Kidney tubule cell (primary cell): ENCODE measurements around the gene ANKIB1.

Experiments
- DNase-seq: peaks from one replicate; pipeline ENCODE4 v3.0.0-alpha.2; 2018; ENCODE audit warnings: low spot score

ANKIB1 gene

DNA sequence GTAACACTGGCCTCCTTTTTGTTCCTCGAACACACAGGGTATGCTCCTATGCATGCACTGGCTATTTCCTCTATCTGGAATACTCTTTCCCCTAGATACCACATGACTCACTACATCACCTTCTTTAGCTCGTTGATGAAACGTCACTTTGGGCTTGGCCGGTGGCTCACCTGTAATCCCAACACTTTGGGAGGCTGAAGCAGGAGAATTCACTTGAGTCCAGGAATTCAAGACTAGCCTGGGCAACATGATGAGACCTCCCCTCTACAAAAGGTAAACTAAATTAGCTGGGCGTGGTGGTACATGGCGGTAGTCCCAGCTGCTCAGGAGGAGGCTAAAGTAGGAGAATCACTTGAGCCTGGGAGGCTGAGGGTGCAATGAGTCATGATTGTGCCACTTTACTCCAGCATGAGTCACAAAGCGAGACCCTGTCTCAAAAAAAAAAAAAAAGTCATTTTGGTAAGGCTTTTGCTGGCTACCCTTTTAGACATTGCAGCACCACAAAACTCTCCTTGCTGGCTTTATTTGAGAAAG lies 14.5 kb downstream of the ANKIB1 start:
- DNase-seq = peak; percentile 65

DNA sequence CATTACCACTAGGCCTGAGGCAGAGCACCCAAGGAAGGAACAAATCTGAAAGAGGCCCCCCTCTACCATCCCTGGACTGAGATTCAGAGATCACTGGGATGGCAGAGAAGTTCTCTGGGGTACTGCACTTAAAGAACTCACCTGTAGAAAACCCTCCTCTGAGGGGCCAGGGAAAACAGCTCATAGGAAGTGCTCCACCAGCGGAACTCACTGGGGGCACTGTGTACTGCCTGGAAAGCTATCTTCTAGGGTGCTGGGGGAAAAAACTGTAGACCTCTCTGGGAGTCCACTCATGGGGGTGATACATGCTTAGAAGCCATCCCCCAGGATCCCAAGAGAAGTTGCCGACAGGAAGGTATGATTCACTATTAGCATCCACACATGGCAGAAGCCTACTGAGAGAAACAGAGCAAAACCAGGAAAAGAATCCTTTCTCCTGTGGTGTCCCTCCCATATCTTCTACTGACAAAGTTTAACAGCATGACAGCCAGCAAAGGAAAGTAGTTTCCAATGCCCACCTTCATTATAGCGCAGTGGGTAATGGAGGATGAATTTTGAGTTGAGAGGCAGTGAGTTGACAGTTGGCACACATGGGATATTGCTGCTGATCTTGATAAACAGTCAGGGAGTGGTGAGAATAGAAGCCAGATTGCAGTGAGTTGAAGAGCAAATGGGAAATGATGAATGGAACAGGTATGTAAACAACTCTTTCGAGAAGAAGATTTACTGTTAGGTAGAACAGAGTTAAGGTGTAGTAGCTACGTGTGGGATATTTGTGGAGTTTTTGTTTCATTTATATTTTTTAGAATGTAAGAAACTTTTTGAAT lies 20.9 kb downstream of the ANKIB1 start:
- no peak for DNase-seq

DNA sequence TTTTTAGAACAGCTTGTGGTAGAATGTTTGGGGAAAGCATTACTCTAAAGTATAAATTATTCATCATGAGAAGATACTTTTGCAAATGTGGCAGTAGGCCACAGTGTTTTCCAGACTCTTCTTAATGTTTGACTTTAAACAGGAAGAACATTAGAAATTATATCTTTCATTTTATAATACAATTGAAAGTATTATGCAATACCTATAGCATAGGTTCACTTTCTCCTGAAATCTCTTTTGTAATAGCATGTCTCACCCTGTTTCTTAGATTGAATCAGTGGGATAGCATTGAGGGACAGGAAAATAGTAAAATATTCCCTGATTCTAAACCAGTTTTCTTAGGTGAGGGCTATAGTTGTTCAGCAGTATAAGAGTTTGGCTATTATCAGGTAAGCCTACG lies 23.1 kb downstream of the ANKIB1 start:
- DNase-seq = no peak

DNA sequence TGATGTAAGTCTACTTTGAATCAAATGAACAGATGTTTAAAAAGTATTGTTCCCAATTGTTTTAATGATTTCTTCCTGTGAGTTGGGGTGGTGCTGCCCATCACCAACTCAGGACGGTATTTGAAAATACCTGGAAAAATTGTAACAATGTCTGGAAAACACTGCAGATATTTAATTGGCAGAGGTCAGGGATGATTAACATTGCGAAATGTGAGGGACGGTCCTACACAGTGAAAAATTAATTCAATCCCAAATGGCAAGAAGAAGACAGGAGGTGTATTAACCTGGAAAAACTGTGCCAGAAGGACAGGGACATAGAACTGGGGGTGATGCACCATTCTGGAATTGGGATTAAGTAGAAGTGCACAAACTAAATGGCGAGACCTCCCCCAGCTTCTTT lies 29.6 kb downstream of the ANKIB1 start:
- DNase-seq = no peak

DNA sequence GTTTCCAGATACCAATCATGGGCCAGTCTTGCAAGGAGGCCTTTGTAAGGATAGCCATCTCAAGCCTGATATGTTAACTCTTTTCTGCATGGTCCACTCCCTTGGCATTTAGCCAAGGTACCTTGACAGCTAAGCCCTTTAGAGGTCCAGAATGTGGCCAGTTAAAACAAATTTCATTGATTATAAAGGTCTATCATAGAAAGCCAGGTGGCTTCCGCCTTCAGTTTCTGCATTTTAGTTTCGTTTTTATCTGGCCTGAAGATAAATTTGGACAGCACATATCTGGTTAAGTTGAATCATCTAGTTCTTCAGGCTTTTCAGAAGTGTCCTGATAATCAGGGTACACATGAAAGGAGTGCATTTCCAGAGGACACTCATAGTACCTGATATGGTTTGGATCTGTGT lies 30.7 kb downstream of the ANKIB1 start:
- DNase-seq = no peak

DNA sequence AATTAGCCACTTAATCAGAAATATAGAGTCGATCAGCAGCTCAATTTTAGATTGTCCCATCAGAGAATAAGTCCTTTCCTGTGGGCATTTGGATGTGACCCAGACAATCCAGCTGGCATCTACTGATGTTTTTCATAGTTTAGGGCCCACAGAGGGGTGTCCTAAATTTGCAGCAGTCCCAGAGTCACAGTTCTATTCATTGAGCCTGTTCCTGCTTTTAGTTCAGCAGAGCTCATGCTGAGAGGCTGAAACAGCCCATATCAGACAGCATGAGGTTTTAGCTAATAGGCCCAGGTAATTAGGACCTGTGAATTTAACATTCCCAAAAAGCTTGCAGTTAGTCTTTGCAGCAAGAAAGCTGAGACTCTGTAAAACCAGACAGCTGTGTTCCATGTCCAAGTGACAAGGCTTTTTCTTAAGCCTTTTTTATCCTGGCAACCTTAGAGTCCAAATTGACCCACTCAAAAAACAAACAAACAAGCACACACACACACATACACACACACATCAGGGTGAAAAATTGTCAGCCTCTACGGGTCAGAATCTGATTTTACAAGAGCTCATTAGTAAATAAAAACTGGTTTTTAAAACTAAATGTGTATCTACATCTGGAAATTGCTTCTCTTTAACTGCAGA lies 33.7 kb downstream of the ANKIB1 start:
- DNase-seq = no peak

DNA sequence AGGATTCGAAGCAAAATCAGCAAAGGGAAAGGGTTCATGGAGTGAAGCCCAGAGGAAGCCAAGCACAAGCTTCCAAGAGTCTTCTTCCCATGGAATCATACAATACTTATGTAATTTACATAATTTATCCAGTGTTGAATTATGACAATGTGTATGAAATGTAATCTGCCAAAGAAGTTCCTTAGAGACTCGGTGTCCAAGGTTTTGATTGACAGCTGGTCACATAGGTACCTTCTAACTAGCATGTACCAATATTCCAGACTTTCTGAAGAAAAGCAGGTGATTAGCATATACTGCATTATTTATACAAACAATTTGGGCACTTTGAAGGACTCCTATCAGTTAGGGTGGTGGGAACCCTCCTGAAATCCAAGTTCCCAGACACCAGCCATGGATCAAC lies 35.3 kb downstream of the ANKIB1 start:
- no peak for DNase-seq

DNA sequence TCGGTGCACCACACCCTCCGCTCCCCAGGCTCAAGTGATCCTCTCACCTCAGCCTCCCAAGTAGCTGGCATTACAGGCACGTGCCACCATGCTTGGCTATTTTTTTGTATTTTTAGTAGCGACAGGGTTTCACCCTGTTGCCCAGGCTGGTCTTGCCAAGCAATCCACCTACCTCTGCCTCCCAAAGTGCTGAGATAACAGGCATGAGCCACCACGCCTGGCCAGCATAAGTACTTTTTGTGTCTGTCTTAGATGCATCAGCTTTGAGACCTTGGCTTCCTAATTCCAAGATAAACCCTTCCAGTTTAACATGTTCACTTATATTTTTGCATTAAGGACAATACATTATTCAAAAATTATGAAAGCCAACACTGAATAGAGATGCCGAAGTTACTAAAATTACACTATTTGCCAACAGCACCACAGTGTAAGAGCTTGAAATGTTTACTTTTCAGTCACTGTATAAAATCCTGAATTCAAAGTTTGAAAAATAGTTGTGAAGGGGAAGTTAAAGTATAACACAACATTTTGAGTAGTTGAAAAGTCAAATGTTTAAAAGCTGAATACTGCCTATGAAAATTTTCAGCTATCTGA lies 36.5 kb downstream of the ANKIB1 start:
- no peak for DNase-seq

DNA sequence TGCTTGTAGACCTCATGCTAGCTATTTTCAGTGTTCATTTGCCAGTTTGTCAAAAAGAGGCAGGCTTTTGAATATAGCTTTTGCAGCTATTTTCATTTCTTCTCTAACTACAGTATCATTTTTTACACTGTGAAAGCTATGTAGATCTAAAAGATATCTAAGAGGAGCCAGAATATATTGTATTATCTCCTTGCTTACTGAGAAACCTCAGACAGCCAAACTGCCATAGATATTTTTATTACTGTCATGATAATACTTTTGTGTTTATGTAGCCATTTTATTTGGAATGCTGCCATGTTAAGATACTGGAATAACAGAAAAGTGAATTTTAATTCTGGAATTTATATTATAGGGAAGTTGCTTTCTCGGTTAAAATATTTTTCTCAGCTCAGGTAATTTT lies 37.2 kb downstream of the ANKIB1 start:
- no peak for DNase-seq

DNA sequence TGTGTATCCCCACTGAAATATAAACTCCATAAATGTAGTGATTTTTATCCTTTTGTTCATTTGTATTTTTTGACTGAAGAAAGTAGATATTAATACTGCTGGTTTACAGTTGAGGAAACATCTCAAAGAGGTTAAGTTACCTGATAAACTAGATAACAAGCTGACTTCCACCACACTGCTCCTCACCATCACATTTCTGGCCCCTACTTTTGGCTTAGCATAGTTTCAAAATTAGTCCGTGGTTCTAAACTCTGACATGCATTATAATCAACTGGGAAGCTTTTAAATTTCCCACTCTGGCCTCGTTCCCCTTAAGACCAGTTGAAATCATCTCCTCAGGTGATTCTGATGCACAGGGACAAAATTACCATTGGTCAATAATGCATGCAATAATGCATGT lies 43.5 kb downstream of the ANKIB1 start:
- DNase-seq = no peak

DNA sequence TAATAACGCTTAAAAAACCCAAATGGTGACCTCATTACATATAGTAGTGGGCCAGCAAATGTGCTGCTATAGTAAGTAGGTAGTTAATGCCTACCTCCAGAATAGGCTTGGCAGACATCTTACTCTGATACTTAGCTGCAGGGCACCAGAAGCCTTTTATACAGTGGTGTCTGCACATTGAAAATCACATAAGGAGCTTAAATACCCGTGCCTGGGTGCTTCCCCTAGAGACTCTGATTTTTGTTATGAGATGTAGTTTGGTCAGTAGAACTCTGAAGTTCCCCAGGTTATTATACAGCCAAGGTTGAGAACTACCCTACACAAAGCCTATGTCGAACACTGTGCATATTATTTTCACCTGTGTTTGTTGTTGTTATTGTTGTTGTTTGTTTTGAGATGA lies 47.2 kb downstream of the ANKIB1 start:
- no peak for DNase-seq

DNA sequence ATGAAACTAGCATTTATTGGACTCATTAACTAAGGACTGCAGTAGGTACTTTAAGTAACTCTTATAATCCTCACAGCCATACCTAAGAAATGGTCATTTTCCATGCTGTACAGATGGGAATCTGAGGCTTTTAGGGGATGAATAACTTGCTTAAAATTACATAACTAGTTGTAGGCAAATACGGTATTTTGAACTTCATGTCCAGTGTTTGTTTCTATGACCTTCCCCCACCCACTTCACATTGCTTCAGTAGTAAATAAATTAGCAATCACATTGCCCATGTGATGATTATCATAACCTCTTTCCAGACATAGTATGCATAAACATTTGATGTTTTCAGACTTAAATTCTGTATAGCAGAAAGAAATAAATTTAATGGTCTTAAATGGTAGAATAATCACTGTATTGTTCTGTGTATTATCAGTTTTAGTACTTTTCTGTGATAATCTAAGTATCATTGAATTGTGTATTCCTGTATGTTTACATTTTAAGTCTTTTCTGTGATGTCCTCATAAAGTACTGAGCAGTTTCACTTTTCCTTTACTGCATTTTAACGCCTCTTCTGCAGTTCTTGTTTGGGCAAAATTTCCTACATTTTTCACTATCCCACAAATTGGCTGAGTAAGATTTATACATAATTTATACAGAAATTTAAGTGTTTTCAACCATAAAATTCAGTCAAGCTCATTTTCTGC lies 48.3 kb downstream of the ANKIB1 start:
- DNase-seq = no peak

DNA sequence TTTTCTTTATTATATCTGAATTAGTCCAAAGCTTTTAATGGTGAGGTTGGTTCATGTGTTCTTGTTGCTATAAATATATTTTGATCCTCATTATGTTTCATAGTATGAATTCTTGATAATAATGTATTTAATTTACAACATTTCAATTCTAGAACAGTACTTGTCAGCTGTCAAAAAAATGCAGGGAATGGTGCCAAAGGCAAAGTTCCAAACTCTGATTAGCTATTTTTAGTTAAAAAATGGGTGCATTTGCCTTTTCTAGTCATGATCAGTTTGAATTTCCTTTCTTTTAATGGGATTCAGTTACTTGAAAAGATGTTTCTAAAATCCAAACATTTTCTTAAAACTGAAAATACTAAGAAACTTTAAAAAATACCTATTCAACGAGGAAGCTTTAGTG lies 49.6 kb downstream of the ANKIB1 start:
- no peak for DNase-seq

DNA sequence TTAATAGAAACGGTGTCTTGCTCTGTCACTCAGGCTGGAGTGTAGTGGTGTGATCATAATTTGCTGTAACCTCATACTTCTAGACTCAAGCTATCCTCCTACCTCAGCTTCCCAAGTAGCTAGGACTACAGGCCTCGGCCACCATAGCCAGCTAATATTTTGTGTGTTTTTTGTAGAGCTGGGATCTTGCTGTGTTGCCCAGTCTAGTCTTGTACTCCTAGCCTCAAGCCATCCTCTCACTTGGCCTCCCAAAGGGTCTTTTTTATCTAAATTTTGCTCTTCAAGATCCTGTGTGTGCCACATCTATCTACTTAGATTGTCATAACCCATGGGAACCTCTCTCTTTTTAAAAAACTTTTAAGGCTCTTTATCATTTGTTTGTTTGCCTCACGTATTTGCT lies 50.5 kb downstream of the ANKIB1 start:
- no peak for DNase-seq

DNA sequence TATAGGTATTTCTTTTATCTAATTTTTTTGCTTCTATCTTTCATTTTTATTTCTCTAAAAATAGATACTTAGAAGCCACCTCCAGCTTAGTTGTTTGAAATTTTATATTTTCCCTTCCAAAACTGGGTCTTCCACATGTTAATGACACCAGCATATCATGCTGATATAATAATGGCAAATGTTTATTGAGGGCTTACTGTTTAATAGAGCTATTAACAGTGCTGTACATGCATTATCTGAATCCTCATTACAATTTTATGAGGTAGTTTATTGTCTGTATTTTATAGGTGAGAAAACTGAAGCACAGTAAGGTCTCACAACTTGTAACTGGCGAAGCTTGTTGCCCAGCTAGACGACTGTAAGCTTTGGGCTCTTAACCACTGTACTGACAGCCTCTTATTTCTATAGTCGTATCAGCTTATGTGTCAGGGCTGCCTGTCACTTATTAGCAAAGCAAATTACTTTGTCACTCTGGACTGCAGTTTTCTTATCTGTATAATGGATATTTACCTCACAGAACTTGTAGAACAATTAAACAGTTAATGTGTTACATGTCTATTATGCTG lies 51.2 kb downstream of the ANKIB1 start:
- no peak for DNase-seq

DNA sequence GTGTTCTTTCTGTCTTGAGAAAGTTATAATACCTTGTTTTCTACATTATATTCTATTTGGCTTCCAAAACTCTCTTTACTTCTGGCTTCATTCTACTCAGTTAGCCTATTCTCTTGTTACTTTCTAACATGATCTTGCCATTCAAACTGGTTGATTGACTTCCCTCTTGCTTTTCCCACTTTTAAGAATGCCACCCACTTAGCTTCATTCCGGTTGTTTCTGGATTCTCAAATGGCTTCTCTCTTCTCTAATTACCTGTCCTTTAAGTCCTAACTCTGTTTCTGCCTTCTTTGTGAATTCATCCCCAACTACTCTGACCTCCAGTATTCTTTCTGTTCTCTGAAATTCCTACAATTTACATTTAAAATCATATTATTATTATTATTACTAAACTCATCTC lies 52.0 kb downstream of the ANKIB1 start:
- DNase-seq = no peak

DNA sequence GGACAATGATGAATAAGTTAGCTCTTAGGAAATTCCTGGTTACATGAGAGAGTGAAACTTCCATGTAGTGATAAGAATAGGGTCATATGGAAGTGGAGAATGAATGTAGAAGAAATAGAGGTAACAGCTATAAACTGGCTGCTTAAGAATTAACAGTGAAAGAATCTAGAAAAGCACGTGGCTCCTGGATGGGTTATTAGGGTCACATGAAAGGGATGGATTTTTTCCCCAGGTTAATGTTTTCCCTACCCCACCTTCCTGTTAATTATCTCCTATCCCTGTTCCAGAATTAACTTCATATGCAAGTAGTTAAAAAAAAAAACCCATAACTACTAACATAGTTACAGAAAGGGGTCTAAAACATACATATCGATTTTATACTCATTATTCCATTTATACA lies 58.0 kb downstream of the ANKIB1 start:
- peak; percentile 18 for DNase-seq

DNA sequence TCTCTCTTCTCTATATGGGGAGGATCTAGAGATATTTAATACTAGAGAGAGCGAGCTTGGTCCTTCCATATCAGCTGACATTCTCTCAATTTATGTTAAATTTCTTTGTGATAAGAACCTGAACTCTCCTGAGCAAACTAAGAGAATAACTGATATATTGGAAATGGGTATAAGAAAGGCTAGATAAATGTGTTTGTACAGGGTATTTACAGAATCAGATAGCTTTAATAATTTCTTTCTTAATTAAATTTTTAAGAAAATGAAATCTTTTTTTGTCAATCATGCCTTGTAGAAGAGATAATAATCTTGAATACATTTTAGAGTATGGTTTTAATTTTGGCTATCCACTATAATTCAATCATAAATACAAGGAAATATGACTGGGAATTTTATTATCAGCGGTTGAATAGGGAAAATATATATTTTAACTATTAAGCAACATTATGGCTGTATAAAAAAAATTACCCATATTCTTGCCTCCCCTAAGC lies 58.7 kb downstream of the ANKIB1 start:
- DNase-seq = no peak

DNA sequence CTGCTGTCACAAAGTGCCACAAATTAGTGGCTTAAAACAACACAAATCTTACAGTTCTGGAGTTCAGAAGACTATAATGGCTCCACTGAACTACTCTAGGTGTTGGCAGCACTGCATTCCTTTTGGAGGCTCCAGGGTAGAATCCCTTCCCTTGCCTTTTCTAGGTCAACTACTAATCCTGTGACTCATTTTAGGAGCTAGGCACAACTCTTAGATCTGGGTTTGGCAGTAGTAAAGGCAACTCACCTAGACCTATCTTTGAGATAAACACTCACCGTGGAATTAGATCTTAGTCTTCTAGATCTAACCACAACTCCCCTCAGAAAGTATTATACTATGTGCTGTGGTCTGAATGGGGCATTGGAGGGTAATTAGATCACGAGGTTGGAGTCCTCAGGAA lies 60.4 kb downstream of the ANKIB1 start:
- peak; percentile 36 for DNase-seq

DNA sequence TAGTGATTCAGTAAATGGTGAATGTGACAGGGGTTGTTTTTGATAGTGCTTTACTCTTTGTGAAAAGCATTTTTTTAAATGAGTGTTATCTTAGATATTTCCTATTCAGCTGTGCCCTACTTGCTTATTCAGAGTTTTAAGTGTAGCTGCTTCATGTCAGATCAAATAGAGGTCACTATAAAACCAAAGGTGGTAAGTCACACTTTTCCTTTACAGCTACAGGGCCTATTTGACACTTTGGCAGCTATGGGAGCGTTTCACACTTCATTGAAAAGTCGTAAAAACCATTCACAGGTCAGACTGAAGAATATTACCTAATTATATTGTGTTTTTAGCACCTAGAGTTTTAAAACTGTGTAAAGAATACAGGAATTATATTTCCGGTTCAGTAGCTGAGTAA lies 67.3 kb downstream of the ANKIB1 start:
- no peak for DNase-seq

DNA sequence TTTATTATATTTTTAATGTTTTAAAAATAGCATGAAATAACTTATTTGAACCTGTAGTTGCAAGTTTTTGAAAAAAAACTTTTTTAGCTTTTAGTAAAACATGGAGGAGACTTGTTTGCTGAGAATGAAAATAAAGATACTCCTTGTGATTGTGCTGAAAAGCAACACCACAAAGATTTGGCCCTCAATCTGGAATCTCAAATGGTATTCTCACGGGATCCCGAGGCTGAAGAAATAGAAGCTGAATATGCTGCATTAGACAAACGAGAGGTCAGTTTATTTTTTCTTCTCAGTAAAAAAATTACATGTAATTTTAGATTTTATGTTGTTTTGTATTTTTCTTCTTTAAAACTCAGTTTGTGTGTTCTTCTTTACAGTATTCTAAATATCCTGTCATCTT lies 73.5 kb downstream of the ANKIB1 start:
- DNase-seq = no peak

DNA sequence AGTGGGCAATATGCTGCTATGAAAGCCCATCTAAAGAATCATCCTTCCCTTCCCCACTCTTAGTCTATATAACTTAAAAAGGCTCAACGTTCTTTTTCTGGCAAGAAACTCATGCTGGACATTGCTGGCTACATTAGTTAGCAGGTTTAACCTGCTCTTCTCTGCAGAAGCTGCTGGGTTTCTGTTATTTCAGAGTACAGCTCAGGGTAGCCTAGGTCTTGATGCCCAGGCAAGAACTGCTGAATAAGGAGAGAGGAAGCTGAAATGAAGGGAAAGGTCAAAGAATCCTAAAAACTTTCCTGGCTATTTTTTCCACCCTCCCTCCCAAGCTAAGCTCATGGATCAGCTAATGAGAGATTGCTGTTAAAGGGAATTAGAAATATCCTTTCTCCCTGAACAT lies 79.4 kb downstream of the ANKIB1 start:
- DNase-seq = no peak
